NOMO-1 (cell line): Measurements from ENCODE around the gene HTRA3.
A peak's percentile ranks its signal among the peaks of the same experiment; 100 is the strongest.

Experiments used
- DNase-seq, 2 experiments: peaks; one replicate each; lab custom pipeline; 2025; ENCODE audit not compliant: unreplicated experiment in 2 of 2; lab: John Stamatoyannopoulos, UW

The HTRA3 gene

DNA sequence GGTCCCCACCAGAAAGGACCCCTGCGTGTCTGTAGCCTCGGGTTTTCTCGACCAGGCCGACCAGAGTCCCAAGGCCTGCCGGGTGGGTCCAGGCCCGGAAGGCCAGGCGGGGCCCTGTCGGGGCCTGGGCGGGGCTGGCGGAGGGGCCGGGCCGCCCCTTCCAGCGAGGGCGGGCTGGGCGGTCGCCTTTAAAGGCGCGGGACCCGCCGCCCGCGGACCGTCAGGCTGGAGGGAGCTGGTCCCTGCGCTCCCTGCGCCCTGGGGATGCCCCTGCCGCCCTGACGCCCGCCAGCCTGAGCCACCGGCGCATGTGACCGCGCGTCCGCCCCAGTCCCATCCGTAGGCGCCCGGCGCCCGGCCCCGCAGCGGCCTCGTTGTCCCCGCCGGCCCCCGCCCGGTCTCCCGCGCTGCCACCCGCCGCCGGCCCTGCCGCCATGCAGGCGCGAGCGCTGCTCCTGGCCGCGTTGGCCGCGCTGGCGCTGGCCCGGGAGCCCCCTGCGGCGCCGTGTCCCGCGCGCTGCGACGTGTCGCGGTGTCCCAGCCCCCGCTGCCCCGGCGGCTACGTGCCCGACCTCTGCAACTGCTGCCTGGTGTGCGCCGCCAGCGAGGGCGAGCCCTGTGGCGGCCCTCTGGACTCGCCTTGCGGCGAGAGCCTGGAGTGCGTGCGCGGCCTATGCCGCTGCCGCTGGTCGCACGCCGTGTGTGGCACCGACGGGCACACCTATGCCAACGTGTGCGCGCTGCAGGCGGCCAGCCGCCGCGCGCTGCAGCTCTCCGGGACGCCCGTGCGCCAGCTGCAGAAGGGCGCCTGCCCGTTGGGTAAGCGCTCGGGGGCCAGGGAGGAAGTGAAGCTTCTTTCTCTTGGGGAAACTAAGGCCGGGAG, at the start of gene HTRA3:
Gene HTRA3, plus strand, starts transcription at position 220 of the 883 bp plus-strand sequence. Its CDS starts 215 bp downstream, at position 435.
- DNase-seq, result peak; percentile 44 to 54

- no peak for DNase-seq
Observed at GRCh38 chr4:8220661-8221450, 48.7 kb upstream of the HTRA3 start.

DNA sequence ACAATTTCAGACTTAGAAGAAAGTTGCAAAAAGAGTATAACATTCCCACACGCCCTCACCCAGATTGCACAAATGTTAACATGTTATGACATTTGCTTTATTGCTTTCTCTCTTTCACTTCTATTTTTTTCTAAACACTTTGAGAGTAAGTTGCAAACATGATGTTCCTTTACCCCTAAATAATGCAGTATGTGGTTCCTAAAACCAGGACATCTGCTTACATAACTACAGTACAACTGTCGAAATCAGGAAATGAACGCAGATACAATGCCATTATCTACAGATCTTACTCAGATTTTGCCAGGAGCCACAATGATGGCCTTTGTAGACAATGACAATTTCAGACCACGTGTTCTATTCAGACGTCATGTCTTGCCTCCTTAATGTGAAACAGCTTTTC, 48.1 kb upstream of the HTRA3 start:
- peak; percentile 84 to 96 for DNase-seq

DNA sequence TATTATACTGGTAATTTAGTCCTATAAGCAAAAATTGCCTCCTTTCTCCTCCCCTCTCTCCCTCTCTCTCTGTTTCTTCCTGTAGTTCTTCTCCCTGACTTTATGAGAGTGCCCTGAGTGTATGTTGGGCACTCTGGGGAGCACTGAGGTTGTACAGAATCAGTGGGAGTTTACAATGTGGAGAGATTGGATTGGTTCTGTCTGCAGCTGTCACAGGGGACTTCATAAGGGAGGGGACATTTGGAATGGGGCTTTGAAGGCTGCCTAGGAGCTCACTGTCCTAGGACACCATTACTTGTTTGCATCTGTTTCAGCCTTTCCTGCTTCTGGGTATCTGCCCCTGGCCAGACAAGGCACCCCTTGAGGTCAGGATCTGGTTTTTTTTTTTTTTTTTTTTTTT, 47.6 kb upstream of the HTRA3 start:
- no peak for DNase-seq

DNA sequence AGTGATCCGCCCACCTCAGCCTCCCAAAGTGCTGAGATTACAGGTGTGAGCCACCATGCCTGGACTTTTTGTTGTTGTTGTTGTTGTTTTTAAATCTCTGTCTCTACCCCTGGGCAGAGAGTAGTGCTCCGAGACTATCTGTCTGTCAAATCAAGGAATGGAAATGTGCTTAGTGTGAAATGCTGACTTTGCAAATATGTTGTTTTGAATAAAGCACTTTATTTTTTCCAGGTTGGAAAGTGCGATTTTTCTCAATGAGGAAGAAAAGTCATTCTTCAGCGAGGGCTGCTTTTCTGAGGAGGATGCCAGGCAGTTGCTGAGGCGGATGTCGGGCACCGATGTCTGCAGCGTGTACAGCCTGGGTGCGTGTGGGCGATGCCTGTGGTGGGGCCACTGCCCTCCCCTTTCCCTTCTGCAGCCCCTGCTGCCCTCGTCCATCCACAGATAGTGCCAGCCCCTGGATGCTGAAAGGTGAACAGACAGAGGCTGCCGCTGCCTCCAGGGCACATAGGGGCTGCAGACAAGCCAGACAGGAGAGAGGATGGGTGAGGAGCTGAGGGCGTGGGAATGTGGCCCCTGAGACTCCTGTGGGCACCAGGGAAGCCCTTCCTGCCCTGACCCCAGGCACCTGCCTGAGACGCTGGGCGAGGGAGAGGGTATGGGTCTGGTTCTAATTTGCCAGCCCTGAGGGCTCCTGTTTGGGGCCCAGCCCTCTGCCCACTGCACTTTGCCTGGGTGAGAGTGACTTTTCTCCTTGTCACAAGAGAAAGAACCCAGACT, 46.8 kb upstream of the HTRA3 start:
- DNase-seq, result no peak

DNA sequence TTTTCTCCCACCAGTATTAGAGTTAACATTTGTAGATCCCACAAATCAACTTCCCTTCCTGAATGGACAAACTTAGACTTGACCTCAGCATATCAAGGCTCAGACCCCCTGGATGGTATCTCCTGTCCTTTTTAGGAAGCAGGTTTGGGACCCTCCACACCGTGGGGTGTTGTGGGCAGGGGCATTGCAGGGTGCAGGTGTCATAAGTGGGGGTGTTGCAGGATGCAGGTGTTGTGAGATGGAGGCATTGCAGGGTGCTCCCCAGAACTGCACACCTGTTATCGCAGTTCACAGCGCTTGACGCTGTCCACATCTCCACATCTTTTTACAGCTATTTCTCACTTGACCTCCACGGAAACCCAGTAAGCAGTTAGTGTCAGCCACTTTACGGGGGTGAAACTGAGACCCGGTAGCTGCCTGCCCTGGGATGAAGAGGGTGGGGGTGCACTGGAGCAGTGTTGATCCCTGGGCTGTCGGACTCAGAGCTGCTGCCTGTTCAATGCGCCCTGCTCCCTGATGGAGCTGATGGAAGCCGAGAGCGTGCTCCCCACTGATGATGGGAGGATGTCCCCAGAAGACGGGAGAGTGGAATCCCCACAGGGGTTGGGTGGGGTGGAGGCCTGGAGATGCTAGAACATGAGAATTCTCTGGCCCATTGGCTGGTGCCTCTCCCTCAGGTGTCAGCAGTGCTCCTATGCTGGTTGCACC, 45.1 kb upstream of the HTRA3 start:
- no peak for DNase-seq

GRCh38 chr4:8224975-8225625, 44.5 kb upstream of the HTRA3 start:
- DNase-seq, result no peak

GRCh38 chr4:8225706-8226443, 43.7 kb upstream of the HTRA3 start:
- no peak for DNase-seq

GRCh38 chr4:8227201-8227770, 42.3 kb upstream of the HTRA3 start:
- DNase-seq, result no peak

GRCh38 chr4:8227771-8228318, 41.7 kb upstream of the HTRA3 start:
- no peak for DNase-seq

DNA sequence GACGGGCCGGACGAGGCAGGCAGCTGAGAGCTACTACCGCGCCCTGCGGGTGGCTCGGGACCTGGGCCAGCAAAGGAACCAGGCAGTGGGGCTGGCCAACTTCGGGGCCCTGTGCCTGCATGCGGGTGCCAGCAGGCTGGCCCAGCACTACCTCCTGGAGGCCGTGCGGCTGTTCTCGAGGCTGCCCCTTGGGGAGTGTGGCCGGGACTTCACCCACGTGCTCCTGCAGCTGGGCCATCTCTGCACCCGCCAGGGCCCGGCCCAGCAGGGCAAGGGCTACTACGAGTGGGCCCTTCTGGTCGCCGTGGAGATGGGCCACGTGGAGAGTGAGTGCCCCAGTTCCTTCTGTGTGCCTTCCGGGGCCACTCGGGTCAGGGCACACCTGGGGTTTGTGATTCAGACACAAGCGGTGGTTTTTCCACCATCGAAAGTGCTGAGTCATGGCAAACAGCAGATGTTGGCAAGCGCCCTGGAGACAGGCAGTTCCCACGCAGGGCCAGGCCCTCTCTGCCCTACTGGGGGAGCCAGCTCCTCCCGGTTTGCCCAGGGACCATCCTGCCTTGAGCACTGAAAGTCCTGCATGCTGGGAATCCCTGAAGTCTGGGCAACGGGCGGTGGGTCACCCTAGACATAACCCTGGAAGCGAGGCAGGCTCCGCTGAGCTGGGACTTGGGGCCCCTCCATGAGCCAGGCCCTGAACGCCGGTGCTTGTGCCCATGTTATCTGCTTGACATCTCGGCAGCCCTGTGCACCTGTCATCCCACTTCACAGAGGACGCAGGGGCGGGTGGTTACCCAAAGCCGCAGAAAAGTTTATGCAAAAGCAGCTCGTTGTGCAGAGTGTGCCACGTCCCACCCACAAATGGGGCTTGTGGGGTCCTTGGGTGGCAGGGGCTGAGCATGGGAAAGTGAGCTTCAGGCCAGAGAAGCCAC, 41.0 kb upstream of the HTRA3 start:
- peak; percentile 9 to 18 for DNase-seq

- no peak for DNase-seq
Observed at GRCh38 chr4:8229331-8229975, 40.1 kb upstream of the HTRA3 start.

DNA sequence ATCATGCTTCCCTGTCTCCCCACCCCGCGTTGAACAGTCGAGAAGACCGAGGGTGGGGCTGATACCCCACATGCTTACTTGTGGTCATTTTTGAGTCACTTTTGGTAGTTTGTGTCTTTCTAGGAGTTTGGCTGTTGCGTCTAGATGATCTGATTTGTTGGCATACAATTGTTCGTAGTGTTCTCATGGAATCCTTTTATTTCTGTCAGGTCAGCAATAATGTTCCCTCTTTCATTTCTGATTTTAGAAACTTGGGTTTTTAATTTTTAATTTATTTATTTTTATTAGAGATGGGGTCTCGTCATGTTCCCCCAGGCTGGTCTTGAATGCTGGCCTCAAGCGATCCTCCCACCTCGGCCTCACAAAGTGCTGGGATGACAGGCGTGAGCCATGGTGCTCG, 39.5 kb upstream of the HTRA3 start:
- DNase-seq, result no peak

DNA sequence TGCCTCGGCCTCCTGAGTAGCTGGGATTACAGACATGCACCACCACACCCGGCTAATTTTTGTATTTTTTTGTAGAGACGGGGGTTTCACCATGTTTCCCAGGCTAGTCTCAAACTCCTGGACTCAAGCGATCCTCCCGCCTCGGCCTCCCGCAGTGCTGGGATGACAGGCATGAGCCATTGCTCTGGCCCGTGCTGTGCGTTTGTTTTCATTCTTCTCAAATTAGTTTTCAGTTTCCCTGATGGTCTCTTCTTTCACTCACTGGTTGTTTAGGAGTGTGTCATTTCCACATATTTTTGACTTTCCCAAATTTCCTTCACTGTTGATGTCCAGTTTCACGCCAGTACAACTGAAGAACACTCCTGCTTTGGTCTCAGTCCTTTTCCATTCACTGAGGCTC, 38.7 kb upstream of the HTRA3 start:
- no peak for DNase-seq

DNA sequence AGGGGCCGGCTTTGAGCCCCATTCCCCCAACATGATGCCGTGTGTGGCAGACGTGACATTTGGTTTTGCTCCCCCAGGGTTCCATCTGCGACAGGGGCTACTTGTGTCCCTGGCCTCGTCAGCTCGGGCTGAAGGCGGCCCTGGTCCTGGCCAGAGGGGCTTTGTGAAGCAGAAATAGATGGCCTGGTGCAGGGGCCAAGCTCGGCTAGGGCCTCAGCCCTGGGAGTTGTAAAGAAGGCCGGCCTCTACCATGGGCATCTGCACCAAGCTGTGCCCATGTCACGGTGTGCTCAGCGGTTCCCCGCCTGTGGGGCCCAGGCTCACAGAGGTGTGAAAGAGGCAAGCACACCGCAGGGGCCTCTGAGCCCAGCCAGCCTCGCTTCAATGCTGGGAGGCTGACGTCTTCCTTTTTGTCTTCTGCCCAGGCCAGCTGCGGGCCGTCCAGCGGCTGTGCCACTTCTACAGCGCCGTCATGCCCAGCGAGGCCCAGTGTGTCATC, 38.0 kb upstream of the HTRA3 start:
- DNase-seq, result no peak

DNA sequence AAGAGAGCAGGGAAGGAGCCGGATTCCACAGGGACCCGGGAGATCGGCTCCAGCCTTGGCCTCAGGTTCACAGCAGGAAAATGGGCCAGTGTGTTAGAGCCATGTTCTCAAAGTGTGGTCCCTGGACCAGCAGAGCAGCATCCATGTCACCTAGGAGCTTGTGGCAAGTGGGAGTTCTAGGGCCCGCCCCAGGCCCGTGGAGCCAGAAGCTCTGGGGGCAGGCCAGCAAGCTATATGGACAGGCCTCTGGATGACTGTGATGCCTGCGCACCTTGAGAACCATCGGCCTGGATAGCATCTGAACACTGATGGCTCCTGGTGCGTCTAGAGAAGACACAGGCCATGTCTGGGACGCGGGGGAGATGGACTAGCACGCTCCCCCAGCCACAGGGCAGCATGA, 36.8 kb upstream of the HTRA3 start:
- DNase-seq, result no peak
